Mesendoderm (in vitro differentiated cells): Measurements from ENCODE around the gene SUGT1.
A peak's percentile ranks its signal among the peaks of the same experiment; 100 is the strongest.
"Not testable (repeated sequence)": the region's sequence is repeated elsewhere in the genome, so short reads cannot be mapped to it uniquely, and the experiment has no call there.

ENCODE experiments used
- DNase-seq: peaks from one replicate; pipeline ENCODE4 v3.0.0; 2013
- H2AK5ac ChIP-seq: 2 replicates; pipeline ENCODE4 v1.6.1; 2013; ENCODE audit warnings: low read length, inconsistent platforms
- H2BK120ac ChIP-seq: 2 replicates; pipeline ENCODE4 v1.6.1; 2013; ENCODE audit warnings: low read depth, mild to moderate bottlenecking, low read length, moderate library complexity, mixed read lengths
- H2BK15ac ChIP-seq: replicated peaks from 2 replicates; pipeline ENCODE4 v1.6.1; 2013; ENCODE audit warnings: low read depth, mild to moderate bottlenecking, moderate library complexity
- H2BK5ac ChIP-seq: 2 replicates; pipeline ENCODE4 v1.6.1; 2013; ENCODE audit warnings: low read length, inconsistent platforms
- H3K18ac ChIP-seq: 2 replicates; pipeline ENCODE4 v1.6.1; 2013; ENCODE audit warnings: mild to moderate bottlenecking, low read length, mixed read lengths
- H3K23ac ChIP-seq: one replicate; pipeline ENCODE4 v1.6.1; 2013; ENCODE audit warnings: low read length
- H3K27ac ChIP-seq: 2 replicates; pipeline ENCODE4 v1.5.1; 2013; ENCODE audit warnings: low read depth, mild to moderate bottlenecking, inconsistent platforms, low read length, moderate library complexity
- H3K27me3 ChIP-seq: 2 replicates; pipeline ENCODE4 v1.6.1; 2013; ENCODE audit warnings: low read length, control low read depth, mild to moderate bottlenecking, inconsistent platforms; ENCODE audit not compliant: insufficient read depth, poor library complexity
- H3K36me3 ChIP-seq: 2 replicates; pipeline ENCODE4 v1.6.1; 2013; ENCODE audit warnings: low read length, inconsistent platforms; ENCODE audit not compliant: control insufficient read depth, insufficient read depth
- H3K4ac ChIP-seq: one replicate; pipeline ENCODE4 v1.6.1; 2013; ENCODE audit warnings: low read depth, mild to moderate bottlenecking, low read length, moderate library complexity
- H3K4me1 ChIP-seq: 2 replicates; pipeline ENCODE4 v1.6.1; 2013; ENCODE audit warnings: low read depth, low read length, inconsistent platforms; ENCODE audit not compliant: control insufficient read depth
- H3K4me2 ChIP-seq: 2 replicates; pipeline ENCODE4 v1.6.1; 2013; ENCODE audit warnings: low read length
- H3K4me3 ChIP-seq: 2 replicates; pipeline ENCODE4 v1.5.1; 2013; ENCODE audit warnings: mild to moderate bottlenecking, low read length
- H3K56ac ChIP-seq: one replicate; pipeline ENCODE4 v1.6.1; 2013; ENCODE audit warnings: low read length
- H3K79me1 ChIP-seq: 2 replicates; pipeline ENCODE4 v1.6.1; 2013; ENCODE audit warnings: low read length, inconsistent platforms
- H3K79me2 ChIP-seq: 2 replicates; pipeline ENCODE4 v1.6.1; 2013; ENCODE audit warnings: mild to moderate bottlenecking, low read length; ENCODE audit not compliant: control insufficient read depth, insufficient read depth
- H3K9ac ChIP-seq: 2 replicates; pipeline ENCODE4 v1.6.1; 2013; ENCODE audit warnings: low read length, inconsistent platforms
- H4K5ac ChIP-seq: one replicate; pipeline ENCODE4 v1.6.1; 2013; ENCODE audit warnings: low read length
- H4K8ac ChIP-seq: one replicate; pipeline ENCODE4 v1.6.1; 2013; ENCODE audit warnings: low read depth, mild to moderate bottlenecking, control low read depth, low read length, moderate library complexity
- WGBS: extraction: QIAGEN DNeasy Blood & Tissue Kit; methylation state at CpG from one replicate; pipeline ENCODE4 v1.1.7; 2013; ENCODE audit warnings: low lambda C conversion rate, missing lambda C conversion rate; ENCODE audit not compliant: insufficient coverage; ENCODE audit errors: extremely low coverage; 5-methylcytosine and 5-hydroxymethylcytosine counted together

The SUGT1 gene

GRCh38 chr13:52696566-52696965, 43.9 kb downstream of the SUGT1 start:
- Histone ChIP-seq H3K4me1 (no peaks in the 10 kb centered on the region), H3K23ac (no peak overlapping the region), H3K4me2 (no peak overlapping the region), H3K27me3 (no peaks in the 10 kb centered on the region), H4K8ac (no peak overlapping the region), H3K27ac (no peak overlapping the region), H3K4me3 (no peak overlapping the region), H3K18ac (no peak overlapping the region), H2AK5ac (no peak overlapping the region), H2BK120ac (no peak overlapping the region), H3K79me2 (no peaks in the 10 kb centered on the region), H3K4ac (no peak overlapping the region), H4K5ac (no peak overlapping the region), H3K36me3 (no peaks in the 10 kb centered on the region), H2BK15ac (no peak overlapping the region), H2BK5ac (no peak overlapping the region), H3K79me1 (no peaks in the 10 kb centered on the region), H3K9ac (no peak overlapping the region), H3K56ac (no peak overlapping the region)
- no CpG with 5 or more reads among the region's 5 CpGs for WGBS
- DNase-seq, result no peak

GRCh38 chr13:52701728-52702465, 49.3 kb downstream of the SUGT1 start:
- no peak overlapping the region for H4K5ac ChIP-seq
- no peak overlapping the region for H4K8ac ChIP-seq
- no peak overlapping the region for H3K4me2 ChIP-seq
- WGBS, result no CpG with 5 or more reads among the region's 6 CpGs
- H3K4ac ChIP-seq, result no peak overlapping the region
- no peak overlapping the region for H3K56ac ChIP-seq
- no peak overlapping the region for H3K4me3 ChIP-seq
- H3K27me3 ChIP-seq, result no peaks in the 10 kb centered on the region
- H3K9ac ChIP-seq, result no peak overlapping the region
- no peak overlapping the region for H2BK15ac ChIP-seq
- peak; percentile 70 for DNase-seq
- H2BK120ac ChIP-seq, result no peak overlapping the region
- H3K79me2 ChIP-seq, result no peaks in the 10 kb centered on the region
- no peak overlapping the region for H3K27ac ChIP-seq
- H3K23ac ChIP-seq, result no peak overlapping the region
- H3K36me3 ChIP-seq, result no peaks in the 10 kb centered on the region
- no peak overlapping the region for H2AK5ac ChIP-seq
- peaks cover 4% of the 10 kb centered on the region for H3K4me1 ChIP-seq
- no peak overlapping the region for H2BK5ac ChIP-seq
- no peak overlapping the region for H3K18ac ChIP-seq
- no peaks in the 10 kb centered on the region for H3K79me1 ChIP-seq

- Histone ChIP-seq H3K27me3 (no peaks in the 10 kb centered on the region), H3K36me3 (no peaks in the 10 kb centered on the region), H3K4me3 (no peak overlapping the region), H3K56ac (no peak overlapping the region), H3K4me1 (peaks cover 4% of the 10 kb centered on the region), H4K8ac (no peak overlapping the region), H3K9ac (no peak overlapping the region), H2BK5ac (no peak overlapping the region), H3K4ac (no peak overlapping the region), H3K18ac (no peak overlapping the region), H3K79me1 (no peaks in the 10 kb centered on the region), H2BK120ac (no peak overlapping the region), H4K5ac (no peak overlapping the region), H3K23ac (no peak overlapping the region), H2AK5ac (no peak overlapping the region), H2BK15ac (no peak overlapping the region), H3K4me2 (no peak overlapping the region), H3K79me2 (no peaks in the 10 kb centered on the region), H3K27ac (no peak overlapping the region)
- WGBS, result no CpG with 5 or more reads among the region's 6 CpGs
- peak; percentile 44 for DNase-seq
Measured at GRCh38 chr13:52703482-52703881, 50.8 kb downstream of the SUGT1 start.

- no CpG with 5 or more reads among the region's 3 CpGs for whole genome bisulfite sequencing
Measured at GRCh38 chr13:52706081-52706480, 53.4 kb downstream of the SUGT1 start.

GRCh38 chr13:52707375-52707774, 54.7 kb downstream of the SUGT1 start:
- no peak overlapping the region for H3K56ac ChIP-seq
- H3K36me3 ChIP-seq, result no peaks in the 10 kb centered on the region
- H3K27me3 ChIP-seq, result no peaks in the 10 kb centered on the region
- no peak overlapping the region for H2BK5ac ChIP-seq
- H3K23ac ChIP-seq, result no peak overlapping the region
- no CpG with 5 or more reads among the region's 1 CpG for WGBS
- no peaks in the 10 kb centered on the region for H3K79me1 ChIP-seq
- H3K4ac ChIP-seq, result no peak overlapping the region
- H3K4me2 ChIP-seq, result no peak overlapping the region
- no peak overlapping the region for H4K5ac ChIP-seq
- no peak overlapping the region for H2AK5ac ChIP-seq
- H4K8ac ChIP-seq, result no peak overlapping the region
- H3K79me2 ChIP-seq, result no peaks in the 10 kb centered on the region
- H3K9ac ChIP-seq, result no peak overlapping the region
- peak; percentile 39 for DNase-seq
- no peak overlapping the region for H2BK120ac ChIP-seq
- H3K18ac ChIP-seq, result no peak overlapping the region
- H3K4me3 ChIP-seq, result no peak overlapping the region
- no peak overlapping the region for H3K27ac ChIP-seq
- no peaks in the 10 kb centered on the region for H3K4me1 ChIP-seq
- no peak overlapping the region for H2BK15ac ChIP-seq

More at GRCh38 chr13:52706081-52706480, 53.4 kb downstream of the SUGT1 start:
- no peaks in the 10 kb centered on the region for H3K27me3 ChIP-seq
- H3K4me2 ChIP-seq, result no peak overlapping the region
- H3K4ac ChIP-seq, result no peak overlapping the region
- no peak overlapping the region for H2BK120ac ChIP-seq
- peaks cover 4% of the 10 kb centered on the region for H3K4me1 ChIP-seq
- H4K5ac ChIP-seq, result no peak overlapping the region
- no peak overlapping the region for H2AK5ac ChIP-seq
- no peak overlapping the region for H3K27ac ChIP-seq
- H3K18ac ChIP-seq, result no peak overlapping the region
- no peaks in the 10 kb centered on the region for H3K36me3 ChIP-seq
- no peaks in the 10 kb centered on the region for H3K79me2 ChIP-seq
- H2BK5ac ChIP-seq, result no peak overlapping the region
- DNase-seq, result peak; percentile 34
- no peak overlapping the region for H3K23ac ChIP-seq
- H4K8ac ChIP-seq, result no peak overlapping the region
- no peak overlapping the region for H3K56ac ChIP-seq
- no peak overlapping the region for H3K4me3 ChIP-seq
- no peaks in the 10 kb centered on the region for H3K79me1 ChIP-seq
- no peak overlapping the region for H2BK15ac ChIP-seq
- H3K9ac ChIP-seq, result no peak overlapping the region

- not testable (repeated sequence) for H3K4me2 ChIP-seq, H2AK5ac ChIP-seq, H3K79me2 ChIP-seq, H3K9ac ChIP-seq, H3K4me3 ChIP-seq, H2BK120ac ChIP-seq, H3K36me3 ChIP-seq, DNase-seq, H4K8ac ChIP-seq, H2BK15ac ChIP-seq, H2BK5ac ChIP-seq, H3K27ac ChIP-seq, H3K18ac ChIP-seq, H3K56ac ChIP-seq, H3K79me1 ChIP-seq, H3K27me3 ChIP-seq, H3K23ac ChIP-seq, H4K5ac ChIP-seq, H3K4ac ChIP-seq, H3K4me1 ChIP-seq
- no CpG with 5 or more reads among the region's 12 CpGs for WGBS
Measured at GRCh38 chr13:52708266-52708665, 55.6 kb downstream of the SUGT1 start.
